ENCODE results near the gene MYO19.
A peak's percentile ranks its signal among the peaks of the same experiment; 100 is the strongest.

Gene MYO19, protein sequence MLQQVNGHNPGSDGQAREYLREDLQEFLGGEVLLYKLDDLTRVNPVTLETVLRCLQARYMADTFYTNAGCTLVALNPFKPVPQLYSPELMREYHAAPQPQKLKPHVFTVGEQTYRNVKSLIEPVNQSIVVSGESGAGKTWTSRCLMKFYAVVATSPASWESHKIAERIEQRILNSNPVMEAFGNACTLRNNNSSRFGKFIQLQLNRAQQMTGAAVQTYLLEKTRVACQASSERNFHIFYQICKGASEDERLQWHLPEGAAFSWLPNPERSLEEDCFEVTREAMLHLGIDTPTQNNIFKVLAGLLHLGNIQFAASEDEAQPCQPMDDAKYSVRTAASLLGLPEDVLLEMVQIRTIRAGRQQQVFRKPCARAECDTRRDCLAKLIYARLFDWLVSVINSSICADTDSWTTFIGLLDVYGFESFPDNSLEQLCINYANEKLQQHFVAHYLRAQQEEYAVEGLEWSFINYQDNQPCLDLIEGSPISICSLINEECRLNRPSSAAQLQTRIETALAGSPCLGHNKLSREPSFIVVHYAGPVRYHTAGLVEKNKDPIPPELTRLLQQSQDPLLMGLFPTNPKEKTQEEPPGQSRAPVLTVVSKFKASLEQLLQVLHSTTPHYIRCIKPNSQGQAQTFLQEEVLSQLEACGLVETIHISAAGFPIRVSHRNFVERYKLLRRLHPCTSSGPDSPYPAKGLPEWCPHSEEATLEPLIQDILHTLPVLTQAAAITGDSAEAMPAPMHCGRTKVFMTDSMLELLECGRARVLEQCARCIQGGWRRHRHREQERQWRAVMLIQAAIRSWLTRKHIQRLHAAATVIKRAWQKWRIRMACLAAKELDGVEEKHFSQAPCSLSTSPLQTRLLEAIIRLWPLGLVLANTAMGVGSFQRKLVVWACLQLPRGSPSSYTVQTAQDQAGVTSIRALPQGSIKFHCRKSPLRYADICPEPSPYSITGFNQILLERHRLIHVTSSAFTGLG

GRCh38 chr17:36534840-36535668, at the start of gene MYO19, which contains the start of gene PIGW:
Gene MYO19 (minus strand): TSS chr17:36534868. CDS start chr17:36532538, 2,330 bp downstream.
Gene PIGW (plus strand): TSS chr17:36534987. CDS start chr17:36537102, 2,115 bp downstream.
- DNase-seq (ENCODE audit: low spot score) = peak; percentile 94

DNA sequence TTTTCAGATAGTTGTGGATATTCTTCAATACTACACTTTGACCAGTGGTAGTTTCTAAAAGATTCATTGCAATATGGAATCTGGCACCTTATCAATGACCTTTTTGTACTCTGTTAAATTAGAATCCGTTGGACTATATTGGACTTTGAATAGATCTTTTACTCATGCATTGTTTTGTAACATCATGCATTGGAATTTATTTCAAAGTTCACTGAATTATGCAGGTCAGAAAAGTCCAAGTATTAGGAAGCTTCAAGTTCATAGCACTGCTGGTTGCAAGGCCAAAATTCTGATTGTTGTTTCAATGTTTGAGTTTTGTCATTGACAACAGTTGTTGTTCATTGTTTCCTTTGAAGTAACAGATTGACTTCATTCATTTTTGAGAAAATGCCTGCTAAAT, 49.1 kb upstream of the MYO19 start:
- DNase-seq (ENCODE audit: low spot score) = no peak

DNA sequence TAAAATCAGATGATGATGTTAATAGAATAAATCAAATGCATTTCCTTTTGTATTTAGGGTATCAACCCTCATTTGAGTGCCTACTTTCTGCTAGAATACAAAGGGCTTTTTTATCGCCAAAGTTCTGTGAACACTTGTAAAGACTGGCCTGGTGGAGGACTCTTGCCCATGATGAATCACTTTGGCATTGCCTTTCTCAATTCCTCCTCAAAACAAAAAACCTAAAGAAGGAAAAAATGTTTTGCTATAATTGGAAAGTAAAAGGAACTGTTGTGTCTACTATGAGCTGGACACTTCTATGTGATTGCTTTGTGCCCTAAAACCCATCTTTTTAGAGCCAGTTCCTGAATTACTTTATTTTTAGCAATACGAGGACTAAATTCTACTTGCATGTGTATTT, 44.0 kb upstream of the MYO19 start:
- no peak for DNase-seq (ENCODE audit: low spot score)

- no peak for DNase-seq (ENCODE audit: low spot score)
These were observed 42.1 kb upstream of the MYO19 start for GRCh38 chr17:36576793-36577192.

GRCh38 chr17:36575028-36575427, 40.4 kb upstream of the MYO19 start:
- DNase-seq (ENCODE audit: low spot score) = no peak

DNA sequence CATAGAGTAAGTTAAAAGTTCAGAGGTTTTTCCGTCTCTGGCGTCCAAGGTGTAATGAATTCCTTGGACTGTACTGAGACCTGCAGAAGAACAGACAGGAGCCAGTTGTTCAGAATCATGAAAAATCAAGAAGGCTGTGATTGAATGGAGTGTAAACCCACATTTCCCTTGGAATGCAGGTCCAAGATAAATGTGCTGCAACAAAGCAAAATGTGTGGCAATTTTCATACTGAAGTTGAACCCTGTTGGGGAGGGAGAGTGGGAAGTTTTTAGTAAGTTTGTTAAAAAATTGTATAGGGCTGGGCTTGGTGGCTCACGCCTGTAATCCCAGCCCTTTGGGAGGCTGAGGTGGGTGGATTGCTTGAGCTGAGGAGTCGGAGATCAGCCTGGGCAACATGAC, 31.4 kb upstream of the MYO19 start:
- DNase-seq (ENCODE audit: low spot score) = no peak

- DNase-seq (ENCODE audit: low spot score) = no peak
These were observed 18.8 kb upstream of the MYO19 start for GRCh38 chr17:36553459-36553858.

DNA sequence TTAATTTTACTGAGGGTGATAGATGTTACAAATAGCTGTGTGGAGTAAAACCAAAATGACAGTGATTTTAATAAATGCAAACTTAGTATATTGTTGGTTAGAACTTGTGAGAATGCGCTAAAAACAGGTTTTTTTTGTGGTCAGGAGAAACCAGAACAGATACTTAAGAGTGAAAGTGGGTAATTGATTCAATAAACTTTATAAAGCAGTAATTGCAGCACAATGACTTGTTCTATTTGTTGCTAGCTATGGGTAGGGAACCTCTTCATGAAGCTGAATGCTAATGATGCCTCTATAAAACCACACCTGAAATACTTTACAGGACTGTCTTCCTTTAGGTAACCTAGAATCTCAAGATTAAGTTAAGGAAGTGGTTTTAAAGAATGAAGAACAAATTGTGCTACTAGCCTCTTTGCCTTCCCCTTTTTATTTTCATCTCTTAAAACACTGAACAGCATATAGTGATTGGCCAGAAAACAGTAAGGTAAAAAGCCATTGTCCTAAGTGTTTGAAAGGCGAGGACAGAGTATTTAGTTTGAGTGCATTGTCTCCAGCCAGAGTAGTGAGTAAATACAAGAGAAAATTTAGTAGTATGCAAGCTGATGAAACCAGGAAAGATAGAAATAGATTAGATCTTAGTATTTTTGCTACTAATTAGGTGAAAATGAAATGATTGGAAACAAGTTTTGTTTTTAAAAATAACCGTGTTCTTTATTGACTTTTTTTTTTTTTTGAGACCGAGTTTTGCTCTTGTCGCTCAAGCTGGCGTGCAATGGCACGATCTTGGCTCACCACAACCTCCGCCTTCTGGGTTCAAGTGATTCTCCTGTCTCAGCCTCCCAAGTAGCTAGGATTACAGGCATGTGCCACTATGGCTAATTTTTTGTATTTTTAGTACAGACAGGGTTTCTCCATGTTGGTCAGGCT, 16.1 kb upstream of the MYO19 start:
- DNase-seq (ENCODE audit: low spot score) = no peak

- no peak for DNase-seq (ENCODE audit: low spot score)
These were observed 13.1 kb upstream of the MYO19 start for GRCh38 chr17:36547776-36548175.

DNA sequence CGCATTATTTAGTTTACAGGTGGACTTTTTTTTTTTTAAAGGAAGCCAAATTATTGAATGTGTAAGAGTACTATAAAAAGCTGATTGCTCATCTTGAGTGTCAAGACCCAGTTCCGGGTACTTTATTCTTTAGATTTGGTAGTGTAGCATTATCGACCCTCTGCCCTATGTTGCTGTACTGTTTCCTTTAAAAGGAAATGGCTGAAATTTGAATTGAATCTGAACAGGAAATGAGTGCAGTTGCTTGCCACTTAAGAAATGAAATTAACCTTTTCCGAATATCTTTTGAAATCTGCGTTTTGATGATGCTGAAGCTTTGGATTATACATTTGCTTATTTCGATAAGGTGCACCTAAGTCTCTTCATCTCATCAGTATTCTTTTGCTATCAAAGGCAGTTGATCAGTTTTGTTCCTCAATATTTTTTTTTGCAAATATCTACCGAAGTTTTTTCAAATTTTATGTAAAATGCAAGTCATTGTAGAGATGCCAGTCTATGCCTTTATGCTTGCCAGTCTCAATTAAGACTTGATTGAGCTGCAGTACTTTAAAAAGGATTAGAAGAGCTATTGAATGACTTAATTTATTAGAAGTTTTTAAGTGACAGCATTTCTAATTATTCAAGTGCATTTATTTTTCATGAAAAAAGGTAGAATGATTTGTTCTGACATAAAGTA, 11.9 kb upstream of the MYO19 start:
- no peak for DNase-seq (ENCODE audit: low spot score)

GRCh38 chr17:36545465-36546417, 11.1 kb upstream of the MYO19 start:
- peak; percentile 98 for DNase-seq (ENCODE audit: low spot score)

GRCh38 chr17:36545077-36545464, 10.4 kb upstream of the MYO19 start:
- DNase-seq (ENCODE audit: low spot score) = no peak

DNA sequence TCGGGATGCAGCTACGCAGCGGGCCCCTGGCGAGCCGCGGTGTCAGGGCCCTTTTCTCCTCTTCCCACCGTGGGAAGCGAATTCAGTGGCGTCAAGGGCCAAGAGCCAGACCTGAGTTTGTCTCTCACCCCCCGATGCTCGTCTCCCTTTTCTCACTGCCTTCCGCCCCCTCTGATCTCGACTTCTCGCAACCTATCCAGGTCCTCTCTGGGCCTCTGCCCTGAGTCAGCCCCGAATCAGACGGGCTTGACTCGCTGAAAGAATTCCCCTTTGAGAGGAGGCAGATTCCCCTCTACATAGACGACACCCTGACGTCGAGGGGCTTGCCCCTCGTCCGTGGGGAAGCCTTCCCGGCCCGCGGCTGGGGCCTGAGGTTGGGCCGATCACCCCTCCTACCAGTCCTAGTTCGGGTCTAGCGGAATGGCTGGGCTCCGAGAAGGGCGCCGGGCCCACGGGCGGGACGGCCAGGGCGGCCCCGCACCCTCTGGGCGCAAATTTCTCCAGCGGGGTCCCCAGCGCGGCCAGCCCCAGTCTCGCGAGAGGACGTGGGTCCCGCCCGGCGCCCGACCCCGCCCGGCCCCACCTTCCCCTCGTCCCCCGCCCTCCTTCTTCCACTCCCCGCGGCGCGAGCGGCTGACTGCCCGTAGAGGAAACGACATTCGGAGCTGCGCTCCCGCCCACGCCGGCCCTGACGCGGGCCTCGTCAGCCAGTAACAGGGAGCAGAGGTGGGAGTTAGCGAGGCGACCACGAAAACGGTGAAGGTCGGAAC, 9.8 kb upstream of the MYO19 start, which contains the start of gene GGNBP2:
Gene GGNBP2, plus strand, starts transcription at position 613 of the 770 bp plus-strand sequence. CDS start 806 bp downstream, outside the sequence.
- DNase-seq (ENCODE audit: low spot score) = peak; percentile 92

- peak; percentile 41 for DNase-seq (ENCODE audit: low spot score)
These were observed 9.3 kb upstream of the MYO19 start for GRCh38 chr17:36544044-36544306.

DNA sequence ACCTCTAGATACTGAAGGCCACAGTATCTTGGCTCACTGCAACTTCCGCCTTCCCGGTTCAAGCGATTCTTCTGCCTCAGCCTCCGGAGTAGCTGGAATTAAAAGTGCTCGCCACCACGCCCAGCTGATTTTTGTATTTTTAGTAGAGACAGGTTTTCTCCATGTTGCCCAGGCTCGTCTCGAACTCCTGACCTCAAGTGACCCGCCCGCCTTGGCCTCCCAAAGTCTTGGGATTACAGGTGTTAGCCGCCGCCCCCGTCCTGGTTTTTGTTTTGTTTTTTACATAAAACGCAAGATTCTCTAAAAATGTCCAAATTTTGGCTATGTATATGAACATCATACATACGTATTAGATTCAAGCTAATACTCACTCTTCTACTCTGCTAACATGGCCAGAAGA, 8.1 kb upstream of the MYO19 start:
- DNase-seq (ENCODE audit: low spot score) = no peak

GRCh38 chr17:36540696-36541095, 6.0 kb upstream of the MYO19 start:
- DNase-seq (ENCODE audit: low spot score) = no peak

DNA sequence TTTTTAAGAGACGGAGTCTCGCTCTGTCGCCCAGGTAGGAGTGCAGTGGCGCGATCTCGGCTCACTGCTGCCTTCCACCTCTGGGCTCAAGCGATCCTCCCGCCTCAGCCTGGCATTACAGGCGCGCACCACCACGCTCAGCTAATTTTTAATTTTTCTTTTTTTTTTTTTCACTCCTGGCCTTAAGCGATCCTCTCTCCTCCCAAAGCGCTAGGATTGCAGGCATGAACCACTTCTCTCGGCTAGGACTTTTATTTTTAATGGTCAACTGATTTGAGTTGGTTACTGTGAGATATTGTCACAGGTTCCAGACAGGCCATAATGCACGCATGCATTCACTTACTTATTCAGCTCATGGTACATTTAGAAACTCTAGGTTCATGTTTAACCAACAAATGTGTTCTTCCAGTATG, 1.0 kb upstream of the MYO19 start:
- DNase-seq (ENCODE audit: low spot score) = no peak
